Transverse colon (tissue), 4 donors: ENCODE measurements around the gene LAPTM5.

ENCODE experiments used
- CTCF ChIP-seq, 5 experiments: fragments of 200-600 bp in 3 of 5; fragments of 450-650 bp in 2 of 5; sonication (generic) in 3 of 5; IDR thresholded peaks; 1 replicate in 2 of 5; 2 replicates in 3 of 5; pipeline ENCODE4 v1.5.1; 2016 to 2017; ENCODE audit warnings: antibody characterized with exemption in 5 of 5, inconsistent platforms in 3 of 5, mild to moderate bottlenecking in 2 of 5, moderate library complexity in 1 of 5
- POLR2A ChIP-seq: fragments of 450-650 bp; IDR thresholded peaks from one replicate; pipeline ENCODE4 v1.6.1; 2016; ENCODE audit warnings: antibody characterized with exemption, mild to moderate bottlenecking, moderate library complexity
- POLR2AphosphoS5 ChIP-seq, 3 donors: sonication (generic); formaldehyde crosslinking; IDR thresholded peaks; one replicate each; pipeline ENCODE4 v1.6.1; 2016; ENCODE audit warnings: antibody characterized with exemption in 3 of 3

GRCh38 chr1:30788580-30789387 is 31.2 kb upstream of the LAPTM5 start:
- TF ChIP-seq CTCF (IDR thresholded peaks at IDR 0.05), result no peak
- TF ChIP-seq POLR2AphosphoS5 (IDR thresholded peaks at IDR 0.05), result no peak
- TF ChIP-seq POLR2A, result no peak
